Endodermal cell (in vitro differentiated cells): ENCODE results near the gene RRP36. TPM values are rescaled to one million over a fixed set of nuclear protein-coding genes. Genes with fewer than 3 reads are reported as not detected.

Source experiments
- DNase-seq: peaks from one replicate; pipeline ENCODE4 v3.0.0-alpha.2; 2017
- H3K27ac ChIP-seq: 2 replicates; pipeline ENCODE4 v1.5.1; 2013; ENCODE audit warnings: mild to moderate bottlenecking, low read depth, low read length, moderate library complexity
- H3K27me3 ChIP-seq: 2 replicates; pipeline ENCODE4 v1.6.1; 2013; ENCODE audit warnings: mild to moderate bottlenecking, low read length, moderate library complexity; ENCODE audit not compliant: insufficient read depth, control insufficient read depth, poor library complexity, severe bottlenecking
- H3K36me3 ChIP-seq: 2 replicates; pipeline ENCODE4 v1.7.0; 2013; ENCODE audit warnings: mild to moderate bottlenecking, low read length, moderate library complexity; ENCODE audit not compliant: control insufficient read depth, insufficient read depth
- H3K4me1 ChIP-seq: one replicate; pipeline ENCODE4 v1.7.0; 2013; ENCODE audit warnings: low read length; ENCODE audit not compliant: control insufficient read depth, insufficient read depth
- H3K4me3 ChIP-seq: 2 replicates; pipeline ENCODE4 v1.5.1; 2013; ENCODE audit warnings: mild to moderate bottlenecking, low read length, moderate library complexity
- H3K9ac ChIP-seq: 2 replicates; pipeline ENCODE4 v1.6.1; 2013; ENCODE audit warnings: mild to moderate bottlenecking, low read length, moderate library complexity; ENCODE audit not compliant: poor library complexity, severe bottlenecking; ENCODE audit errors: extremely low read depth
- H3K9me3 ChIP-seq: 2 replicates; pipeline ENCODE4 v1.6.1; 2013; ENCODE audit warnings: mild to moderate bottlenecking, low read length, moderate library complexity; ENCODE audit not compliant: control insufficient read depth
- H3K27ac Mint-ChIP-seq: 2 replicates; pipeline ENCODE4 v1.8.0; 2020; ENCODE audit warnings: mixed read lengths
- H3K27me3 Mint-ChIP-seq: 2 replicates; pipeline ENCODE4 v1.8.0; 2021; ENCODE audit warnings: mild to moderate bottlenecking, mixed read lengths; ENCODE audit not compliant: insufficient read depth
- H3K36me3 Mint-ChIP-seq: 2 replicates; pipeline ENCODE4 v1.8.0; 2020; ENCODE audit warnings: low read depth, mixed read lengths
- H3K4me1 Mint-ChIP-seq: 2 replicates; pipeline ENCODE4 v1.8.0; 2020; ENCODE audit warnings: mixed read lengths
- H3K4me3 Mint-ChIP-seq: 2 replicates; pipeline ENCODE4 v1.8.0; 2020; ENCODE audit warnings: mild to moderate bottlenecking, moderate library complexity, mixed read lengths
- H3K9me3 Mint-ChIP-seq: 2 replicates; pipeline ENCODE4 v1.8.0; 2020; ENCODE audit warnings: mild to moderate bottlenecking, mixed read lengths
- WGBS, 2 experiments: methylation state at CpG; one replicate each; pipeline versions ENCODE4 v1.1.5 to v1.1.7; 2013; ENCODE audit warnings: missing lambda C conversion rate in 2 of 2, mixed read lengths in 1 of 2; ENCODE audit not compliant: insufficient coverage in 1 of 2, insufficient read length in 1 of 2; 5-methylcytosine and 5-hydroxymethylcytosine counted together
- total RNA-seq, 2 donors: library from RNA; stranded (reverse); fragmentation: NEBNext Ultra II Directional in 1 of 2; extraction: Animal tissue kit (Norgen Biotek cat#: 25700) in 1 of 2; gene quantifications; 2 replicates in 1 of 2; 3 replicates in 1 of 2; pipeline ENCODE4 v1.2.1, GENCODE V29; 2021
- TF ChIP-seq, protein P1 (sequence below): fragments of 200-600 bp; sonication (generic); conservative IDR thresholded peaks from 2 replicates; pipeline ENCODE4 v1.5.0; 2021; ENCODE audit warnings: antibody characterized with exemption, mild to moderate bottlenecking

The RRP36 gene
- total RNA-seq, 2 donors from 2014 or later: 76.9 to 80.6 TPM

DNA sequence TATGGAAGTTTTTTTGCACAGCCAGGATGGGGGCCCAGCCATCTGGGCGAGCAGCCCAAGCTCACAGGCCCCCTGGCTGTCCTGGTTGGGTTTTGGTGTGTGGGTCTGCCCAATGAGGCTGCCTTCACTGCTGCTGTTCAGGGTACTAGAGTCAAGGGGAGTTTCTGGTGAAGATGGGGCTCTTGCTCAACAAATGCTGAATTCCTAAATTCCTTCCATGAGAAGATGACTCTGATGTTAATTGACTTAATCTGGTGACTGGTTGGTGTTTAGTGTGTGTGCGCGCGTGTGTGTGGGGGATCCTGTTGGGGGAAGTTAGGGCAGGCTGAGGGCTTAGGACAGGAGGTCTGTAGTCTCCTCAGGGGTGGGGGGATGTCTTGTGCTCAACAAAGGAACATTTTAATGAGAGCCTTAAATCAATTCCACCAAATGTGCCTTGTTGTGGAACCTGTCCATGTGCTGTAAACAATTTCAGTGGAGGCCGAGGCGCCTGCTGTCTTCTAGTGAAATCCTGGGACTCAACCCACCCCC, 56.6 kb downstream of the RRP36 start:
- no peaks in the 10 kb centered on the region for H3K9me3 ChIP-seq
- peaks cover 8% of the 10 kb centered on the region for H3K4me1 ChIP-seq
- H3K27ac ChIP-seq: no peak overlapping the region
- H3K9ac ChIP-seq: peak overlapping the region; percentile 91
- peak overlapping the region; percentile 88 for H3K4me3 Mint-ChIP-seq
- no peaks in the 10 kb centered on the region for H3K27me3 Mint-ChIP-seq
- peak; percentile 63 for DNase-seq
- TF ChIP-seq, protein P1, sequence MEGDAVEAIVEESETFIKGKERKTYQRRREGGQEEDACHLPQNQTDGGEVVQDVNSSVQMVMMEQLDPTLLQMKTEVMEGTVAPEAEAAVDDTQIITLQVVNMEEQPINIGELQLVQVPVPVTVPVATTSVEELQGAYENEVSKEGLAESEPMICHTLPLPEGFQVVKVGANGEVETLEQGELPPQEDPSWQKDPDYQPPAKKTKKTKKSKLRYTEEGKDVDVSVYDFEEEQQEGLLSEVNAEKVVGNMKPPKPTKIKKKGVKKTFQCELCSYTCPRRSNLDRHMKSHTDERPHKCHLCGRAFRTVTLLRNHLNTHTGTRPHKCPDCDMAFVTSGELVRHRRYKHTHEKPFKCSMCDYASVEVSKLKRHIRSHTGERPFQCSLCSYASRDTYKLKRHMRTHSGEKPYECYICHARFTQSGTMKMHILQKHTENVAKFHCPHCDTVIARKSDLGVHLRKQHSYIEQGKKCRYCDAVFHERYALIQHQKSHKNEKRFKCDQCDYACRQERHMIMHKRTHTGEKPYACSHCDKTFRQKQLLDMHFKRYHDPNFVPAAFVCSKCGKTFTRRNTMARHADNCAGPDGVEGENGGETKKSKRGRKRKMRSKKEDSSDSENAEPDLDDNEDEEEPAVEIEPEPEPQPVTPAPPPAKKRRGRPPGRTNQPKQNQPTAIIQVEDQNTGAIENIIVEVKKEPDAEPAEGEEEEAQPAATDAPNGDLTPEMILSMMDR: no peak
- peaks cover 20% of the 10 kb centered on the region for H3K4me1 Mint-ChIP-seq
- H3K36me3 ChIP-seq: peaks cover 11% of the 10 kb centered on the region
- peak overlapping the region; percentile 79 for H3K27ac Mint-ChIP-seq
- H3K4me3 ChIP-seq: peak overlapping the region; percentile 95
- WGBS, 2 experiments: 65 to 86% methylated on average over 5 to 6 of the region's 6 CpGs
- no peaks in the 10 kb centered on the region for H3K27me3 ChIP-seq
- H3K9me3 Mint-ChIP-seq: no peaks in the 10 kb centered on the region
- H3K36me3 Mint-ChIP-seq: peaks cover 13% of the 10 kb centered on the region

DNA sequence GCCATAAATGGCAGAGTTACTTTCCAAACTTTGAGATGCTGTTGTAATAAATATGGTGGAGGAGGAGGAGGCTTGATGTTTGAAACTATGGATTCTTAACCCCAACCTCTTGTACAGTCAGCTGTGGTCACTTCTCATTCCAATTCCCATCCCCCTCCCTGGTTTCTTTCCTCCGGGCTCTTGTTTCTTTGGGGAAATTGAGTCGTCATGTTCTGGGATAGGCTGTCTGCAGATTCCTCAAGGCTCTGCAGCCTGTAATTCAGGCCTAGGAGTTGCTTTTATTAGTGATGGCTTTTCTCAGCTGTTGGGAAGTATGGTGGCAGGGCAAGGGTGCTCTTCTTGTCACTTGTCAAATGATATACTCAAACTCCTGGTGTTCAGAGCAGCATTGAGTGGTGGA, 57.3 kb downstream of the RRP36 start:
- Histone ChIP-seq H3K36me3 (peaks cover 11% of the 10 kb centered on the region), H3K9ac (no peak overlapping the region), H3K4me1 (peaks cover 8% of the 10 kb centered on the region), H3K27ac (no peak overlapping the region), H3K9me3 (no peaks in the 10 kb centered on the region), H3K4me3 (peak overlapping the region; percentile 95), H3K27me3 (no peaks in the 10 kb centered on the region)
- Mint-ChIP-seq H3K27me3 (no peaks in the 10 kb centered on the region), H3K4me1 (peaks cover 26% of the 10 kb centered on the region), H3K4me3 (no peak overlapping the region), H3K36me3 (peaks cover 10% of the 10 kb centered on the region), H3K9me3 (no peaks in the 10 kb centered on the region), H3K27ac (peak overlapping the region; percentile 79)
- DNase-seq: peak; percentile 15
- WGBS, 2 experiments: 80 to 85% methylated on average over 1 to 2 of the region's 2 CpGs
- TF ChIP-seq, protein P1: no peak

Other genes with a start within 250 kb of the RRP36 start
- gene BICRAL, start 239.6 kb upstream of the RRP36 start, total RNA-seq: 10 to 100 TPM; 11.6 to 14.9 TPM
- 100 to 1,000 TPM; 112 to 114 TPM for gene RPL7L1, start 142.0 kb upstream of the RRP36 start, total RNA-seq
- gene PTCRA, start 105.6 kb upstream of the RRP36 start, total RNA-seq: not detected
- 10 to 100 TPM; 72.7 to 73.6 TPM for gene CNPY3, start 92.1 kb upstream of the RRP36 start, total RNA-seq
- gene GNMT, start 60.9 kb upstream of the RRP36 start, total RNA-seq: under 1 TPM; 0.75 to 0.84 TPM
- gene PEX6, start 42.4 kb upstream of the RRP36 start, total RNA-seq: 10 to 100 TPM; 17.2 to 21.4 TPM
- gene PPP2R5D, start 37.1 kb upstream of the RRP36 start, total RNA-seq: 10 to 100 TPM; 57.5 to 59.1 TPM
- gene MEA1, start 7.7 kb upstream of the RRP36 start, total RNA-seq: 100 to 1,000 TPM in 1 of 2 donors, 10 to 100 TPM in 1; 93.3 to 104 TPM
- 100 to 1,000 TPM; 124 to 135 TPM for gene KLHDC3, start 7.4 kb upstream of the RRP36 start, total RNA-seq
- 10 to 100 TPM; 39.0 to 51.7 TPM for gene CUL7, start 32.2 kb downstream of the RRP36 start, total RNA-seq
- gene MRPL2, start 37.8 kb downstream of the RRP36 start, total RNA-seq: 10 to 100 TPM; 51.6 to 65.2 TPM
- 10 to 100 TPM; 36.6 to 38.0 TPM for gene KLC4, start 38.0 kb downstream of the RRP36 start, total RNA-seq
- 100 to 1,000 TPM; 167 to 183 TPM for gene PTK7, start 54.7 kb downstream of the RRP36 start, total RNA-seq
- 10 to 100 TPM; 32.7 to 44.2 TPM for gene SRF, start 149.6 kb downstream of the RRP36 start, total RNA-seq
- 10 to 100 TPM; 30.3 to 34.1 TPM for gene CUL9, start 160.6 kb downstream of the RRP36 start, total RNA-seq
- gene DNPH1, start 207.9 kb downstream of the RRP36 start, total RNA-seq: 10 to 100 TPM; 48.2 to 66.5 TPM
- gene TTBK1, start 221.9 kb downstream of the RRP36 start, total RNA-seq: under 1 TPM; 0.62 TPM